Measurements from ENCODE around the gene CR1L. TPM values are rescaled to one million over a fixed set of nuclear protein-coding genes. Genes with fewer than 3 reads are reported as not detected.

The CR1L gene
- total and polyA plus RNA-seq, 9 of the 15 experiments (the other 6 are each of a cell fraction or from before 2014, with no cell fraction given): 10.1 to 74.8 (median 34.3) TPM

DNA sequence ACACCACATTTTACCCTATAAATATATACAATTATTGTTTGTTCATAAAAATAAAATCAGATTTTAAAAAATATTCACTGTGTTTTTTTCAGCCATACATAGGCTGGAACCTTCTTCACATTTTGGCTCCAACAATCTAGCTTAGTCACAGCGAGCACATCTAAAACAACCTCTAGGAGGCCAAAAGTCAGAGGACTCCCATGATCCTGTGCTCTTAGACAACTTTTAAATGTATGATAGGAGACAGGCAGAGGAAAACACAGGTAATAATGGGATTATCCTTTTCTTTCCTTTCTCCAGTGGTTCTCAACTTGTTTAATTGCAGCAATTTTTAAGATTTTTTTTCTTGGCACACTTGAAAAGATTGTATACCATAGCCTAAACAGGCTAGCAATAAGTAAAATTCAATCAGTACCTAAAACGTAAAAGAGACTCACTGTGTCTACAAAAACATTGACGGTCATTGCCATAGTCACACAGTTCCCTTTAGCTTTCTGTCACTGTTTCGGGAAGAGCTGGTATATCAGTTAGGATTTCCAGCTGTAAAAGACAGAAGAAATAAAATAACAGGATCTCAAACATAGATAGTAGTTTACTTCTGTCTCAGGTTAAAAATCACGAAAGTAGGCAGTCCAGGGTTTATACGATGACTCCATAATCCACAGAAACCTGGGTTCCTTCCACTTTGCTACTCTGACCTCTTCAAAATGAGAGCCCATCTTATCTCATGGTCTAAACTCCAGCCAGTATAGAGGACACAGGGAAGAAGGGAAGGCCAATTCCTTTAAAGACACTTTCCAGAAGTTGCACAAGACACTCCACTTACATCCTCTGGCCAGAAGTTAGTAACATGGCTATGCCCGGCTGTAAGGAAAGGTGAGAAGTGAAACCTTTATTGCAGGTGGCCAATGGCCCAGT is 39.2 kb upstream of the CR1L start (continued):
- TF ChIP-seq, protein P1, sequence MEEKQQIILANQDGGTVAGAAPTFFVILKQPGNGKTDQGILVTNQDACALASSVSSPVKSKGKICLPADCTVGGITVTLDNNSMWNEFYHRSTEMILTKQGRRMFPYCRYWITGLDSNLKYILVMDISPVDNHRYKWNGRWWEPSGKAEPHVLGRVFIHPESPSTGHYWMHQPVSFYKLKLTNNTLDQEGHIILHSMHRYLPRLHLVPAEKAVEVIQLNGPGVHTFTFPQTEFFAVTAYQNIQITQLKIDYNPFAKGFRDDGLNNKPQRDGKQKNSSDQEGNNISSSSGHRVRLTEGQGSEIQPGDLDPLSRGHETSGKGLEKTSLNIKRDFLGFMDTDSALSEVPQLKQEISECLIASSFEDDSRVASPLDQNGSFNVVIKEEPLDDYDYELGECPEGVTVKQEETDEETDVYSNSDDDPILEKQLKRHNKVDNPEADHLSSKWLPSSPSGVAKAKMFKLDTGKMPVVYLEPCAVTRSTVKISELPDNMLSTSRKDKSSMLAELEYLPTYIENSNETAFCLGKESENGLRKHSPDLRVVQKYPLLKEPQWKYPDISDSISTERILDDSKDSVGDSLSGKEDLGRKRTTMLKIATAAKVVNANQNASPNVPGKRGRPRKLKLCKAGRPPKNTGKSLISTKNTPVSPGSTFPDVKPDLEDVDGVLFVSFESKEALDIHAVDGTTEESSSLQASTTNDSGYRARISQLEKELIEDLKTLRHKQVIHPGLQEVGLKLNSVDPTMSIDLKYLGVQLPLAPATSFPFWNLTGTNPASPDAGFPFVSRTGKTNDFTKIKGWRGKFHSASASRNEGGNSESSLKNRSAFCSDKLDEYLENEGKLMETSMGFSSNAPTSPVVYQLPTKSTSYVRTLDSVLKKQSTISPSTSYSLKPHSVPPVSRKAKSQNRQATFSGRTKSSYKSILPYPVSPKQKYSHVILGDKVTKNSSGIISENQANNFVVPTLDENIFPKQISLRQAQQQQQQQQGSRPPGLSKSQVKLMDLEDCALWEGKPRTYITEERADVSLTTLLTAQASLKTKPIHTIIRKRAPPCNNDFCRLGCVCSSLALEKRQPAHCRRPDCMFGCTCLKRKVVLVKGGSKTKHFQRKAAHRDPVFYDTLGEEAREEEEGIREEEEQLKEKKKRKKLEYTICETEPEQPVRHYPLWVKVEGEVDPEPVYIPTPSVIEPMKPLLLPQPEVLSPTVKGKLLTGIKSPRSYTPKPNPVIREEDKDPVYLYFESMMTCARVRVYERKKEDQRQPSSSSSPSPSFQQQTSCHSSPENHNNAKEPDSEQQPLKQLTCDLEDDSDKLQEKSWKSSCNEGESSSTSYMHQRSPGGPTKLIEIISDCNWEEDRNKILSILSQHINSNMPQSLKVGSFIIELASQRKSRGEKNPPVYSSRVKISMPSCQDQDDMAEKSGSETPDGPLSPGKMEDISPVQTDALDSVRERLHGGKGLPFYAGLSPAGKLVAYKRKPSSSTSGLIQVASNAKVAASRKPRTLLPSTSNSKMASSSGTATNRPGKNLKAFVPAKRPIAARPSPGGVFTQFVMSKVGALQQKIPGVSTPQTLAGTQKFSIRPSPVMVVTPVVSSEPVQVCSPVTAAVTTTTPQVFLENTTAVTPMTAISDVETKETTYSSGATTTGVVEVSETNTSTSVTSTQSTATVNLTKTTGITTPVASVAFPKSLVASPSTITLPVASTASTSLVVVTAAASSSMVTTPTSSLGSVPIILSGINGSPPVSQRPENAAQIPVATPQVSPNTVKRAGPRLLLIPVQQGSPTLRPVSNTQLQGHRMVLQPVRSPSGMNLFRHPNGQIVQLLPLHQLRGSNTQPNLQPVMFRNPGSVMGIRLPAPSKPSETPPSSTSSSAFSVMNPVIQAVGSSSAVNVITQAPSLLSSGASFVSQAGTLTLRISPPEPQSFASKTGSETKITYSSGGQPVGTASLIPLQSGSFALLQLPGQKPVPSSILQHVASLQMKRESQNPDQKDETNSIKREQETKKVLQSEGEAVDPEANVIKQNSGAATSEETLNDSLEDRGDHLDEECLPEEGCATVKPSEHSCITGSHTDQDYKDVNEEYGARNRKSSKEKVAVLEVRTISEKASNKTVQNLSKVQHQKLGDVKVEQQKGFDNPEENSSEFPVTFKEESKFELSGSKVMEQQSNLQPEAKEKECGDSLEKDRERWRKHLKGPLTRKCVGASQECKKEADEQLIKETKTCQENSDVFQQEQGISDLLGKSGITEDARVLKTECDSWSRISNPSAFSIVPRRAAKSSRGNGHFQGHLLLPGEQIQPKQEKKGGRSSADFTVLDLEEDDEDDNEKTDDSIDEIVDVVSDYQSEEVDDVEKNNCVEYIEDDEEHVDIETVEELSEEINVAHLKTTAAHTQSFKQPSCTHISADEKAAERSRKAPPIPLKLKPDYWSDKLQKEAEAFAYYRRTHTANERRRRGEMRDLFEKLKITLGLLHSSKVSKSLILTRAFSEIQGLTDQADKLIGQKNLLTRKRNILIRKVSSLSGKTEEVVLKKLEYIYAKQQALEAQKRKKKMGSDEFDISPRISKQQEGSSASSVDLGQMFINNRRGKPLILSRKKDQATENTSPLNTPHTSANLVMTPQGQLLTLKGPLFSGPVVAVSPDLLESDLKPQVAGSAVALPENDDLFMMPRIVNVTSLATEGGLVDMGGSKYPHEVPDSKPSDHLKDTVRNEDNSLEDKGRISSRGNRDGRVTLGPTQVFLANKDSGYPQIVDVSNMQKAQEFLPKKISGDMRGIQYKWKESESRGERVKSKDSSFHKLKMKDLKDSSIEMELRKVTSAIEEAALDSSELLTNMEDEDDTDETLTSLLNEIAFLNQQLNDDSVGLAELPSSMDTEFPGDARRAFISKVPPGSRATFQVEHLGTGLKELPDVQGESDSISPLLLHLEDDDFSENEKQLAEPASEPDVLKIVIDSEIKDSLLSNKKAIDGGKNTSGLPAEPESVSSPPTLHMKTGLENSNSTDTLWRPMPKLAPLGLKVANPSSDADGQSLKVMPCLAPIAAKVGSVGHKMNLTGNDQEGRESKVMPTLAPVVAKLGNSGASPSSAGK (IDR thresholded peaks at IDR 0.05): 0 out of 2 replicates have a peak, but pooled peaks have one; percentile 13
- TF ChIP-seq, protein P2, sequence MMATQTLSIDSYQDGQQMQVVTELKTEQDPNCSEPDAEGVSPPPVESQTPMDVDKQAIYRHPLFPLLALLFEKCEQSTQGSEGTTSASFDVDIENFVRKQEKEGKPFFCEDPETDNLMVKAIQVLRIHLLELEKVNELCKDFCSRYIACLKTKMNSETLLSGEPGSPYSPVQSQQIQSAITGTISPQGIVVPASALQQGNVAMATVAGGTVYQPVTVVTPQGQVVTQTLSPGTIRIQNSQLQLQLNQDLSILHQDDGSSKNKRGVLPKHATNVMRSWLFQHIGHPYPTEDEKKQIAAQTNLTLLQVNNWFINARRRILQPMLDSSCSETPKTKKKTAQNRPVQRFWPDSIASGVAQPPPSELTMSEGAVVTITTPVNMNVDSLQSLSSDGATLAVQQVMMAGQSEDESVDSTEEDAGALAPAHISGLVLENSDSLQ (IDR thresholded peaks at IDR 0.05): no peak
- TF ChIP-seq IFI16 (CRISPR knock-in tag; IDR thresholded peaks at IDR 0.05): no peak
- TF ChIP-seq NR2C2 (CRISPR knock-in tag; IDR thresholded peaks at IDR 0.05): no peak
- TF ChIP-seq NR2C2 (tag; IDR thresholded peaks at IDR 0.05): 0 out of 2 replicates have a peak, but pooled peaks have one; percentile 29
- TF ChIP-seq, protein P3, sequence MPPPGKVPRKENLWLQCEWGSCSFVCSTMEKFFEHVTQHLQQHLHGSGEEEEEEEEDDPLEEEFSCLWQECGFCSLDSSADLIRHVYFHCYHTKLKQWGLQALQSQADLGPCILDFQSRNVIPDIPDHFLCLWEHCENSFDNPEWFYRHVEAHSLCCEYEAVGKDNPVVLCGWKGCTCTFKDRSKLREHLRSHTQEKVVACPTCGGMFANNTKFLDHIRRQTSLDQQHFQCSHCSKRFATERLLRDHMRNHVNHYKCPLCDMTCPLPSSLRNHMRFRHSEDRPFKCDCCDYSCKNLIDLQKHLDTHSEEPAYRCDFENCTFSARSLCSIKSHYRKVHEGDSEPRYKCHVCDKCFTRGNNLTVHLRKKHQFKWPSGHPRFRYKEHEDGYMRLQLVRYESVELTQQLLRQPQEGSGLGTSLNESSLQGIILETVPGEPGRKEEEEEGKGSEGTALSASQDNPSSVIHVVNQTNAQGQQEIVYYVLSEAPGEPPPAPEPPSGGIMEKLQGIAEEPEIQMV (tag; conservative IDR thresholded peaks at IDR 0.05; ENCODE audit: low read depth): no peak
- no peak for TF ChIP-seq SAFB2 (IDR thresholded peaks at IDR 0.05; ENCODE audit: borderline replicate concordance, low read depth, low read length, severe bottlenecking)
- TF ChIP-seq ZFX (CRISPR knock-in tag; IDR thresholded peaks at IDR 0.05): no peak
- no peak for TF ChIP-seq TRIM25 (IDR thresholded peaks at IDR 0.05; ENCODE audit: borderline replicate concordance)
- TF ChIP-seq POLR2B (IDR thresholded peaks at IDR 0.05; ENCODE audit: low read depth, partially characterized antibody): peak; percentile 74

Measured in K562 (cell line).